Immature natural killer cell (primary cell): Measurements from ENCODE around the gene RBFOX1. TPM values are rescaled to one million over a fixed set of nuclear protein-coding genes. Genes with fewer than 3 reads are reported as not detected.

Experiments used
- DNase-seq, 3 donors: peaks; one replicate each; pipeline ENCODE4 v3.0.0; 2022; ENCODE audit warnings: mixed read lengths in 1 of 3
- H3K27ac Mint-ChIP-seq, 6 donors: one replicate each; pipeline ENCODE4 v1.8.0; 2020; ENCODE audit warnings: mixed read lengths in 6 of 6, mild to moderate bottlenecking in 5 of 6, inconsistent platforms in 4 of 6, moderate library complexity in 3 of 6
- H3K27me3 Mint-ChIP-seq, 3 donors: one replicate each; pipeline ENCODE4 v1.8.0; 2020 to 2021; ENCODE audit warnings: low read depth in 3 of 3, mild to moderate bottlenecking in 3 of 3, mixed read lengths in 3 of 3, moderate library complexity in 3 of 3, inconsistent platforms in 1 of 3
- H3K36me3 Mint-ChIP-seq, 3 donors: one replicate each; pipeline ENCODE4 v1.8.0; 2020; ENCODE audit warnings: mixed read lengths in 3 of 3, inconsistent platforms in 2 of 3, mild to moderate bottlenecking in 2 of 3
- H3K4me1 Mint-ChIP-seq, 2 donors: one replicate each; pipeline ENCODE4 v1.8.0; 2020; ENCODE audit warnings: inconsistent platforms in 2 of 2, mild to moderate bottlenecking in 2 of 2, mixed read lengths in 2 of 2, moderate library complexity in 1 of 2
- H3K4me3 Mint-ChIP-seq, 5 donors: one replicate each; pipeline ENCODE4 v1.8.0; 2020; ENCODE audit warnings: mild to moderate bottlenecking in 5 of 5, mixed read lengths in 5 of 5, inconsistent platforms in 3 of 5, moderate library complexity in 3 of 5
- H3K9me3 Mint-ChIP-seq, 6 donors: one replicate each; pipeline ENCODE4 v1.8.0; 2020; ENCODE audit warnings: mild to moderate bottlenecking in 6 of 6, mixed read lengths in 6 of 6, inconsistent platforms in 4 of 6, moderate library complexity in 3 of 6
- polyA plus RNA-seq, 3 donors: library from polyadenylated mRNA; unstranded; fragments of 300-500 nt; fragmentation: Illumina TruSeq; gene quantifications; one replicate each; pipeline ENCODE4 v1.2.3, GENCODE V29; 2021

RBFOX1 gene
- polyA plus RNA-seq, 3 donors from 2014 or later, result not detected

DNA sequence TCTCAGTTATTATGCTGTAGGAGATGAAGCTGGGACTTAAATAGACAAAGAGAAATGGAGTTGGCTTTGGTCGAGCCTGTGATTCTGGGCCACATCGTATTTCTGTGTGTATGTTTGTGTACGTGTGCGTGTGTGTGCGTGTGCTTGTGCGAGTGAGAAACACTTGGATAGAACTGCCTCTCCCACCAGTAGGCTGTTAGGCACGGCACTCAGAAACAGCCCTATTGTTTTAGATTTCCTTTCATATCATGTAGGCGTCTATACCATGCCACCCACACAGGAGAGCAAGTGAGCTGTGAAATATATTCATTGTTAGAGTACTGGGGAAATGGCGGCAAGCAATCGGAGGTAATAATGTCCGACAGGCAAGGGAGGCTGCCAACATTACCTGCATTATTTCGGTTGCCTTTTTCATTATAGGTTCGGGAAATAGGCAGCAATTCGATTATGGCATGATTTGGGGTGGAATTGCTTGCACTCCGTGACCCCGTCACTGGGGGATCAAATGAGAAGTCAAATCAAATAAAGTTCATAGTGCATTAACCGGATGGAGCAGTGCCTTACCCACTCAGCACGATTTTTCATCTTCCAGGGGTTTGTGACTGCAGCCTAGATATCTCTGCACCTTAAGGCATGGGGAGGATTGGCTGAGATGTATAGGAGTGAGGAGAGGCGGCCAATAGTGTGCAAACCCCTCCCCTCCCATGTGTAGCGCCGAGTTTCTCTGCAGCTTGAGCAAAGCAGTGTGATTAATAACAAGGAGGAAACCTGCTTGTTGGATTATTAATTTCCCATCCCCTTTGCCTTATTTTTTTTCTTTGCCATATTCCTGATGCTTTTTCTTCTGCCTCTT, 89.6 kb downstream of the RBFOX1 start:
- Mint-ChIP-seq H3K4me3 (no peak overlapping the region), H3K36me3 (peaks cover 0 to 4% (median 0%) of the 10 kb centered on the region in 3 donors), H3K9me3 (peaks cover 0 to 31% (median 5%) of the 10 kb centered on the region in 6 donors), H3K4me1 (no peaks in the 10 kb centered on the region), H3K27me3 (peaks cover 0 to 2% (median 0%) of the 10 kb centered on the region in 3 donors), H3K27ac (no peak overlapping the region)
- no peak for DNase-seq

DNA sequence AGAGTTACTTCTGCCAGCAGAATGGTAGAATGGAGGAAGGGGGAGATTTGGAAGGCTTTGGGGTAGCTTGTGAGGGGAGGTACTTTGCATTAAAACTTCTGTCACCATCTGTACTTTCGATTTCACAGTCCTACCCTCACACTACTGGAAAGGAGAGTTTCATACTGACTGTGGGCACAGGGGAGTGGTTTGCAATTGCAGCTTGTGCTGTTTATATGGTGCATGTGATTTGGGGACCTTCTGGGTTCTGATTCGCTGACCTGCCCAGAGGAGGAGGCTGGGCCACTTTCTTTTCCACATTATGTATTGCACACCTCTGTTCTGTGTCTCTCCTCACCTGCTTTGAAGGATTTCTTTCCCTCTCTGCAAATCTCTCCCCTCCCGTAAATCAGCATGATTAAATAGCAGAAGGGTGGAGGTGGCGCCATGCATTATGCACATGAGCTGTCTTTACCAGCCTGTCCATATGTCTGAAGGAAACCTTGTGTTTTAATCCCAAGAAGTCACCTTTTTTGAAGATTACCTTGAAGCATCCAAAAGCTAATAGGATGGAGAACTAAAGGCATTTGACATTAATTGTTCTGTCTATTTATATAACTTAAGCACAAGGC, 90.9 kb downstream of the RBFOX1 start:
- Mint-ChIP-seq H3K27me3 (peaks cover 0 to 2% (median 0%) of the 10 kb centered on the region in 3 donors), H3K27ac (no peak overlapping the region)

DNA sequence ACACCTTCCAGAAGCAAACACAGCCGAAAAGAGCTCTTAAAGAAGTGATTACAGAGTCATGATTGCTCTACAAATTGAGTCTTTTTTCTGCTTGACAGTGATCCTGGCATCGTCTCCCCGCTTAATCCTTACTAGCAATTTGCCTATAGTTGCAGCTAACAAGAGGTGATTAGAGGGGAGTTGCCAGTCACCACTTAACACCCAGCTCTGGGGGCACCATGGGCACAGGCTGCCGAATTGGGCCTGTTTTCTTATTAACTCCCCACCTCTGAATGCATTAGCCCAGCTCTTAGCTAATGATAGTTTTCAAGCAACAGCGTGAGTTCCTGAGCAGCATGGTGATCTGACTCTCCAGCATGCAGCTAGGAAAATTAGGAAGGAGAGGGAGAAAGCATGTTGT, 93.5 kb downstream of the RBFOX1 start:
- H3K9me3 Mint-ChIP-seq, result peaks cover 0 to 28% (median 6%) of the 10 kb centered on the region in 6 donors

More for the DNA sequence above, 90.9 kb downstream of the RBFOX1 start:
- no peak overlapping the region for H3K4me3 Mint-ChIP-seq
- H3K9me3 Mint-ChIP-seq, result peaks cover 1 to 33% (median 8%) of the 10 kb centered on the region in 6 donors
- peaks cover 0 to 4% (median 0%) of the 10 kb centered on the region in 3 donors for H3K36me3 Mint-ChIP-seq
- DNase-seq, result no peak
- H3K4me1 Mint-ChIP-seq, result no peaks in the 10 kb centered on the region

DNA sequence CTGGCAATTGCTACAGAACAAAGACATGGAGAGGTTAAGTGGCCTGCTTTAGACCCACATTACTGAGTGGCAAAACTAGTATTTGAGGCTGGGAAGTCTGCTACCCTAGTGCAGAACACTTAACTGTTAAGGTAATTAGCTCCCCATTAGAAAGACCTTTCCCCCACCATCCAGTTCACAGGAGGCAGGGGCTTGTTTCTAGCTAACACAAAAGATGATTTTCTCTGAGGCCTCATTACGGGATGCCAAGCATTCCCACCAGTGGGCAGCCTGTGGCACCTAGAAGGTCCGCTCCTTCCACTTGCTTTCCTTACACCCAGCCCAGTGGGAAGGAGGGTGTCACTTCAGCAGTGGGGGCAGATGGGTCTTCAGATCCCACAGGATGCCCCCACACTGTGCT, 99.1 kb downstream of the RBFOX1 start:
- H3K27me3 Mint-ChIP-seq, result peaks cover 0 to 2% (median 0%) of the 10 kb centered on the region in 3 donors
- H3K36me3 Mint-ChIP-seq, result no peaks in the 10 kb centered on the region

More for the DNA sequence above, 93.5 kb downstream of the RBFOX1 start:
- H3K36me3 Mint-ChIP-seq, result no peaks in the 10 kb centered on the region
- H3K4me3 Mint-ChIP-seq, result no peak overlapping the region
- H3K27me3 Mint-ChIP-seq, result peaks cover 0 to 2% (median 0%) of the 10 kb centered on the region in 3 donors
- H3K27ac Mint-ChIP-seq, result no peak overlapping the region
- DNase-seq, result no peak
- H3K4me1 Mint-ChIP-seq, result no peaks in the 10 kb centered on the region

DNA sequence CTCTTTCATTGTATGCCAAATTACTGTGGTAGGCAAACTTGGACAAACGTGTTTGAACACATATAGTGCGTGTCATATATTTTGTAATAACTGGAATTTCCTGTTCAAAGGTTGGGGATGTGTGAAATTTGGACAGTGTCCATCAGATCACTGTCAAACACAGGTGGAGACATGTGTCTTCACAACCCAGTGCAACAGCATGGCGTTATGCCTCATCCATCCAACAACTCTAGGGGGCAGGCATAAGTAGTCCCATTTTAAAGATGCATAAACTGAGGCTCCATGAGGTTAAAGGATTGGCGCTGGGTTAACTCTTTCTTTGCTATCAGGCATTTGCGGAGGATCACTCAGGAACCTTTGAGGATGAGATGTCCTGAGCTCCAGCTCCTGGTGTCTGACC, 103.7 kb downstream of the RBFOX1 start:
- no peak overlapping the region for H3K27ac Mint-ChIP-seq
- DNase-seq, result no peak
- peaks cover 0 to 2% (median 0%) of the 10 kb centered on the region in 3 donors for H3K27me3 Mint-ChIP-seq
- H3K4me1 Mint-ChIP-seq, result no peaks in the 10 kb centered on the region
- peaks cover 0 to 23% (median 2%) of the 10 kb centered on the region in 6 donors for H3K9me3 Mint-ChIP-seq
- no peak overlapping the region for H3K4me3 Mint-ChIP-seq
- no peaks in the 10 kb centered on the region for H3K36me3 Mint-ChIP-seq

More for the DNA sequence above, 99.1 kb downstream of the RBFOX1 start:
- DNase-seq, result no peak
- peaks cover 2 to 39% (median 4%) of the 10 kb centered on the region in 6 donors for H3K9me3 Mint-ChIP-seq
- no peaks in the 10 kb centered on the region for H3K4me1 Mint-ChIP-seq
- no peak overlapping the region for H3K27ac Mint-ChIP-seq
- H3K4me3 Mint-ChIP-seq, result no peak overlapping the region

DNA sequence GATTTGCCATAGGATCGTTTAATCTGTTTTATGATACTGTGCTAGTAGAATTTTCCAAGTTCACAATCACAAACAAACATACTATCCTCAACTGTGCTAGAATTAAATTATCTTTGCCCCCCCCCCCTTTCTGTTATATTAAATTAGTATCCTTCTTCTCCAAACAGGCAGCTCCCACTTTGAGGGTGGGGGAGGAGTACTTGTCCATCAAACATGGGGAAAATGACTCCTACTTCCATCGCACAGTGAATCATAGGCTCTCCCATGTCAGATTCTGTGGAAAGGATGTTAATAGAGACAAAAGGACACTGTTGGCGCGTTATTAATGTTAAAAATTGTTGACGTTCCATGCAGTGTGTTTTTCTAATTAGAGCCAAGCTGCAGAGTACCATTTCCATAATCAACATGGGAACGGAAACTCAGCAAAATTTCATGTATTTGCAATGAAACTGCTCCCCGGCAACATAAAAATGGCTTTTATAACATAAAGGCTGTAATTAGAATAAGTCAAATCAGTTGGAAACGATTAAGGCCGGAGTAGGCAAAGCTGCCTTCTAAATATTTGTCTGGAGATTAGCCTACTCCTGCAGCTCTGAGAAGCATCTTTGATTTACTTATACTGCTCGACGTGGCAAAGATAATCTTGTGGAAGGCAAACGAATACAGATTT, 104.6 kb downstream of the RBFOX1 start:
- Mint-ChIP-seq H3K27me3 (peaks cover 0 to 2% (median 0%) of the 10 kb centered on the region in 3 donors), H3K9me3 (peaks cover 0 to 23% (median 2%) of the 10 kb centered on the region in 6 donors), H3K27ac (no peak overlapping the region), H3K4me3 (no peak overlapping the region), H3K36me3 (no peaks in the 10 kb centered on the region), H3K4me1 (no peaks in the 10 kb centered on the region)
- no peak for DNase-seq

DNA sequence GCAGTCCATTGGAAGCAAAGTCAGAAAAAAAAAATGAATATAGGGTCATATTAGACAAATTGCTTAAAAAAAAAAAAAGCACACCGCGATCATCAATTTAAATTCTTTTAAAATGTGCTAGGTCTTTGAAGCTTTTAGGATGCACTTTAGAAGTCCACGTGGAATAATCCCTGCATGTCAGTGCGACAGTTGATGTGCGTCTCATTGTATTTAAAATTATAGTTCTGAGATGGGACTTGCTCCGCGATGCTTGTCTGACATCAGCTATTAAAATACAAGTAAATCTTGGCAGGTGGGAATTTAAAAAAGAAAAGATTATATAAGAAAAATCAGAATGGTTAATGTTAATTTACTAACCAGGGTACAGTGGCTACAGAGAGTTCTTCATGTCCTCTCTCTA, 105.2 kb downstream of the RBFOX1 start:
- DNase-seq, result no peak
- no peak overlapping the region for H3K27ac Mint-ChIP-seq

DNA sequence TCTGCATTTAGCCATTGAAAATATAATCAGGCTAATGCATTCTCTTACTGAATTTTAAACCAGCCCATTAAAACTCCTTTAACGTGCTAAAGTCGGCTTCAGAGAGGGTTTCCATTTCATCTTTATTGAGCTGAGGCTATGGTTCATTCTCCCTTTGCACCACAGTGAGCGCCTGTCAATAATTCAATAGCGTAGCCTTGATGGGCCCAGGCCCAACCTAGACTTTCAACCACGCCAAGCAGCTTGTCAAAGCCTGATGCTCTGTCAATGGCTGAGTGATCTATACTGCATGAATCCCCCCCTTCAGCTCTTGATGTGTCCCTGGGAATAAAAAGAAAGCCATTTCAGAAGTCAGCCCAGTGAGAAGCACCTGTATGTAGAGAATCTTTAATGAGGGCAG, 106.0 kb downstream of the RBFOX1 start:
- no peak overlapping the region for H3K4me3 Mint-ChIP-seq
- H3K4me1 Mint-ChIP-seq, result no peaks in the 10 kb centered on the region
- DNase-seq, result no peak
- H3K27ac Mint-ChIP-seq, result no peak overlapping the region
- H3K27me3 Mint-ChIP-seq, result peaks cover 0 to 2% (median 0%) of the 10 kb centered on the region in 3 donors
- H3K36me3 Mint-ChIP-seq, result no peaks in the 10 kb centered on the region
- peaks cover 0 to 17% (median 4%) of the 10 kb centered on the region in 6 donors for H3K9me3 Mint-ChIP-seq

More for the DNA sequence above, 105.2 kb downstream of the RBFOX1 start:
- H3K36me3 Mint-ChIP-seq, result no peaks in the 10 kb centered on the region
- no peak overlapping the region for H3K4me3 Mint-ChIP-seq
- peaks cover 0 to 2% (median 0%) of the 10 kb centered on the region in 3 donors for H3K27me3 Mint-ChIP-seq
- peaks cover 0 to 24% (median 2%) of the 10 kb centered on the region in 6 donors for H3K9me3 Mint-ChIP-seq
- no peaks in the 10 kb centered on the region for H3K4me1 Mint-ChIP-seq

DNA sequence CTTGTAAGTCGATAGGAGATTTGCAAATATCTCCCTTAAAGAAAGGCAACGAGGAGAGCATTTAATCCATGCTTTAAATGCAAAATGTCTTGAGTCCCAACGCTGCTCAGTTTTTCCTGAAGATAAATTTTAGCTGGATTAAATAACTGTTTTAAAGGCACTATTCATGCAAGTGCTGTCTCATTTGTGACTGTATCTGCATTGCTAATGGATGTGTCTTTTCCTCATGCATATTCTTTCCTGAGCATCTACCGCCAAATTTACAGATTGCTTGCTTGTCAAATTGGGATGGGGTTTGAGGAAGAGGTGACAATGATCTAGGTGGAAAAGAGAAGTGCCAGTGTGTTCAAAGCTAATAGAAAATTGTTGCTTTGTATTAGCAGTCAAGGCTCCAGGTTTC, 106.9 kb downstream of the RBFOX1 start:
- no peak overlapping the region for H3K27ac Mint-ChIP-seq
- no peak overlapping the region for H3K4me3 Mint-ChIP-seq
- no peaks in the 10 kb centered on the region for H3K4me1 Mint-ChIP-seq
- H3K27me3 Mint-ChIP-seq, result peaks cover 0 to 2% (median 0%) of the 10 kb centered on the region in 3 donors
- DNase-seq, result no peak
- H3K36me3 Mint-ChIP-seq, result no peaks in the 10 kb centered on the region
- H3K9me3 Mint-ChIP-seq, result peaks cover 0 to 13% (median 4%) of the 10 kb centered on the region in 6 donors

DNA sequence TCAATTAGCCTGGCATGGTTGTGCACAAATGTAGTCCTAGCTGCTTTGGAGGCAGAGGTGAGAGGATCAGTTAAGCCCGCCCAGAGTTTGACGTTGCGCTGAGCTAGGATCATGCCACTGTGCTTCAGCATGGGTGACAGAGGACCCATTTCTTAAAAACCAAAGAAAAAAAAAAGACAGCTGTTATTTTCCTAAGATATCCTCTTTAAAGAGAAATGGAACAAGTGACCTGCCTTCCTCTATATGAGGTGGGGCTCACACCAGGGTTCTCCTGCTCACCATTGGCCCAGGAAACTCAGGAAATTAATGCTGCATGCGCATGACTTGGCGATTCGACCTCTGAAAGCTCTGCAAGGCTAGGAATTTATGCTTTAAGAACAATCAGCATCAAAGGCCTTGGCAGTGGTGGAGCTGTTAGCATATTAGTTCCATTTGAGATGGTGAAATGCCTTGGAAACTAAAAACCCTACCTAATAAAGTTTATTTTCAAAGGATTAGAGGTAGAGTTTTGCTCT, 108.3 kb downstream of the RBFOX1 start:
- Mint-ChIP-seq H3K27me3 (peaks cover 0 to 2% (median 0%) of the 10 kb centered on the region in 3 donors), H3K27ac (no peak overlapping the region), H3K4me3 (no peak overlapping the region), H3K4me1 (no peaks in the 10 kb centered on the region), H3K36me3 (no peaks in the 10 kb centered on the region), H3K9me3 (peaks cover 0 to 15% (median 6%) of the 10 kb centered on the region in 6 donors)
- DNase-seq, result no peak

DNA sequence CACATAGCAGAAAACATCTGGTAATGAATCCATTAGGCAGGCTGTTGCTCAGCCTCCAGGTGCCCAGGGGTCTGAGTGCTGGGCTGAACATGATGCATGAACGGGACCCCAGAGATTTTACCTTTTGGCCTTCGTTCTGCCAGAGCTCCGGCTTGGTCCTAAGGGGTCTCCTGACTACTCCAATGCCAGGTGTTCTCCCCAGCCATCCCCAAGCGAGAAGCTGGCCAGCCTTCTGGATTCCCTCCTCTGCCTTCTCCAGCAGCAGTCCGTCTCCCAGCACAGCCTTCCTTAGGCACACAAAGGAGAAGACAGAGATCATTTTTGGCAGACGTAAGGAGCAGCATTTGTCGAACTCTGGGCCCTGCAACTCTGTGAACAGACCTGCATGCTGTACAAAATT, 109.4 kb downstream of the RBFOX1 start:
- no peak for DNase-seq
- peaks cover 0 to 23% (median 8%) of the 10 kb centered on the region in 6 donors for H3K9me3 Mint-ChIP-seq
- H3K27ac Mint-ChIP-seq, result no peak overlapping the region
- H3K4me1 Mint-ChIP-seq, result no peaks in the 10 kb centered on the region
- peaks cover 0 to 2% (median 0%) of the 10 kb centered on the region in 3 donors for H3K27me3 Mint-ChIP-seq
- H3K36me3 Mint-ChIP-seq, result no peaks in the 10 kb centered on the region
- H3K4me3 Mint-ChIP-seq, result no peak overlapping the region

DNA sequence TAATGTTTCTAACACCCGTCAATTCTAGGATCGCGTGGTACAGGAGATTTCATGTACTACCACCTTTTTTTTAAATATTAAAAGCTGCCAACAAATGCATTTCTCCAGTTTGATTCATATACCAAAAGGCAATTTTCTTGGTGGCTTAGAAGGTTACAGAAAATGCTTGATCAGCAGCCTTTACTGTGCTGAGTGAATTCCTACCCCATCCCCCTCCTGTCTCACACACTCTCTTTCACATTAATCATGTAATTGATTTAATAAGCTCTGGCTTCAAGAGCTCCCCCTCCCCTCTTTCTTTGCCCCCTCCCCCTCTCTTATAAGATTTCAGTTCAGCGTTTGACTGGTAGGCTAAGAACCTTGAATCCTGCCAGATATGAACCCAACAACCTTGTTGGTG, 110.5 kb downstream of the RBFOX1 start:
- Mint-ChIP-seq H3K4me1 (no peaks in the 10 kb centered on the region), H3K27me3 (peaks cover 0 to 2% (median 0%) of the 10 kb centered on the region in 3 donors), H3K9me3 (peaks cover 1 to 25% (median 8%) of the 10 kb centered on the region in 6 donors), H3K27ac (no peak overlapping the region), H3K4me3 (no peak overlapping the region), H3K36me3 (no peaks in the 10 kb centered on the region)
- DNase-seq, result no peak

DNA sequence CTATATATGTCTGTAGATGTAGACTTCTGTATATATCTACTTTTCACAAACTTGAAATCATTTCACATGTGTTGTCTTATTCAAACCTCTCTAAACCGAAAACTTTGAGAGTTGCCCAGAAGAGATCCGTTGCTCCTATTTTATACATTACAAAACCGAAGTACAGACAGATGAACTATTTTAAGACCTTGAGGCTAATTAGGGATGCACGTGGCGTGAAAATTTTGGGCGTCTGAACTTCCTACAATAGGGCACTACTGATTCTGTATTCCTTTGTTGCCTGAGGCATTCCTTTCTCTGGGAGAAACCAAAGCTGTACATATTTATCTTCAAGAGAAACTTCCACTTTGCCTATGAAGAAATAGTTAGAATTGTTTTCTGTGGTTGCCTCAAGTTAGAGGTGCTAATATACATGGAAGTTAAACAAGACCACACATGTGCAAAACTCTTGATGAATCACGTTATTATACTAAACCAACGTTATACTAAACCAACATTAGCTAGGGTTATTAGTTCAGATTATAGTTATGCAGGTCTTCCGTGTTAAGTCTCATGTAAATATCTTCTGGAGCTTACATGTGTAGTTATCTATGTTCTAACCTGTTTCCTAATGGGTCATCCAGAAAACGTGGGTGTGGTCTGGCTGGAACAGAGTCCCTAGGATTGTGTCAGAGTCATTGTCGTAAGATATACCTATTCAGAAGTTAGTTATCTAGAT, 111.2 kb downstream of the RBFOX1 start:
- peaks cover 0 to 2% (median 0%) of the 10 kb centered on the region in 3 donors for H3K27me3 Mint-ChIP-seq
- H3K27ac Mint-ChIP-seq, result no peak overlapping the region
- no peak overlapping the region for H3K4me3 Mint-ChIP-seq
- no peaks in the 10 kb centered on the region for H3K4me1 Mint-ChIP-seq
- H3K9me3 Mint-ChIP-seq, result peaks cover 2 to 32% (median 9%) of the 10 kb centered on the region in 6 donors
- no peaks in the 10 kb centered on the region for H3K36me3 Mint-ChIP-seq
- no peak for DNase-seq
